ENCODE data around the gene GLI1.
"Not testable (repeated sequence)": the region's sequence is repeated elsewhere in the genome, so short reads cannot be mapped to it uniquely, and the experiment has no call there.

Gene GLI1

DNA sequence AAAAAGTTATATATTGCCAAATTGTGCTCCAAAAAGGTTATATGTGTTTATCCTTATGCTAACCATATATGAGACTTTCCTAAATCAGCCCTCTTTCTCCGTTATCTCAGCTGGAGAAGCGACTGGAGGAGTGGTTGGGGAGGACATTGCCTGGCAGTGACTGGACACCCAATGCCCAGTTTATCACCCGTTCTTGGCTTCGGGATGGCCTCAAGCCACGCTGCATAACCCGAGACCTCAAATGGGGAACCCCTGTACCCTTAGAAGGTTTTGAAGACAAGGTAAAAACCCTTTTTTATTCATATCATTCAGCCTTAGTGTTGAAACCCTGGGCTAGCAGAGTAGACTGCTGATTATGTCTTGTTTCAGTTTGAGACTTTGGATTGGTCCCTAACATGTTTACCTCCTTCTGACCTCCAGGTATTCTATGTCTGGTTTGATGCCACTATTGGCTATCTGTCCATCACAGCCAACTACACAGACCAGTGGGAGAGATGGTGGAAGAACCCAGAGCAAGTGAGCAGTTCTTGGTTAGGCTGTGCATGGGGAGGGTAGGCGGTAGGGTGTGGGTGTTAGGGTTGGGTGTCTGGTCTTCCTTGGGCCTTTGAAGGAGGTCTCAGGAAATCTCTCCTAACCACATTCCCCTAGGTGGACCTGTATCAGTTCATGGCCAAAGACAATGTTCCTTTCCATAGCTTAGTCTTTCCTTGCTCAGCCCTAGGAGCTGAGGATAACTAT, 52.2 kb downstream of the GLI1 start:
- Histone ChIP-seq H3K4me1 (ENCODE audit: insufficient read depth, low read length) (0 out of 2 replicates have a peak, but pooled peaks cover under 1% of the 10 kb centered on the region), H2AFZ (ENCODE audit: low read depth, low read length) (no peak overlapping the region), H3K79me2 (ENCODE audit: insufficient read depth, low read length) (peaks cover 28% of the 10 kb centered on the region), H3K9me3 (ENCODE audit: insufficient read depth, low read length, severe bottlenecking) (no peaks in the 10 kb centered on the region), H3K27ac (ENCODE audit: low read length) (no peak overlapping the region), H3K36me3 (ENCODE audit: insufficient read depth, low read length) (peaks cover 81% of the 10 kb centered on the region), H3K4me2 (ENCODE audit: insufficient read depth, low read length) (no peak overlapping the region), H3K4me3 (ENCODE audit: low read depth in 1 of 2, low read length in 2 of 2) (no peak overlapping the region), H4K20me1 (ENCODE audit: insufficient read depth, low read length) (peaks cover 34% of the 10 kb centered on the region; the same call in 1 of the 2 replicates), H3K9ac (ENCODE audit: low read depth, low read length) (no peak overlapping the region), H3K27me3 (ENCODE audit: insufficient read depth, low read length, poor library complexity) (no peaks in the 10 kb centered on the region)
- TF ChIP-seq EZH2 (IDR thresholded peaks at IDR 0.05; ENCODE audit: borderline replicate concordance, low read depth, low read length, severe bottlenecking): no peak
- TF ChIP-seq, protein P1, sequence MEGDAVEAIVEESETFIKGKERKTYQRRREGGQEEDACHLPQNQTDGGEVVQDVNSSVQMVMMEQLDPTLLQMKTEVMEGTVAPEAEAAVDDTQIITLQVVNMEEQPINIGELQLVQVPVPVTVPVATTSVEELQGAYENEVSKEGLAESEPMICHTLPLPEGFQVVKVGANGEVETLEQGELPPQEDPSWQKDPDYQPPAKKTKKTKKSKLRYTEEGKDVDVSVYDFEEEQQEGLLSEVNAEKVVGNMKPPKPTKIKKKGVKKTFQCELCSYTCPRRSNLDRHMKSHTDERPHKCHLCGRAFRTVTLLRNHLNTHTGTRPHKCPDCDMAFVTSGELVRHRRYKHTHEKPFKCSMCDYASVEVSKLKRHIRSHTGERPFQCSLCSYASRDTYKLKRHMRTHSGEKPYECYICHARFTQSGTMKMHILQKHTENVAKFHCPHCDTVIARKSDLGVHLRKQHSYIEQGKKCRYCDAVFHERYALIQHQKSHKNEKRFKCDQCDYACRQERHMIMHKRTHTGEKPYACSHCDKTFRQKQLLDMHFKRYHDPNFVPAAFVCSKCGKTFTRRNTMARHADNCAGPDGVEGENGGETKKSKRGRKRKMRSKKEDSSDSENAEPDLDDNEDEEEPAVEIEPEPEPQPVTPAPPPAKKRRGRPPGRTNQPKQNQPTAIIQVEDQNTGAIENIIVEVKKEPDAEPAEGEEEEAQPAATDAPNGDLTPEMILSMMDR (IDR thresholded peaks at IDR 0.05; ENCODE audit: borderline replicate concordance, extremely low read depth, low read length, poor library complexity, severe bottlenecking): no peak
- ATAC-seq (ENCODE audit: insufficient read depth, low read depth) (no peak), DNase-seq (no peak)

DNA sequence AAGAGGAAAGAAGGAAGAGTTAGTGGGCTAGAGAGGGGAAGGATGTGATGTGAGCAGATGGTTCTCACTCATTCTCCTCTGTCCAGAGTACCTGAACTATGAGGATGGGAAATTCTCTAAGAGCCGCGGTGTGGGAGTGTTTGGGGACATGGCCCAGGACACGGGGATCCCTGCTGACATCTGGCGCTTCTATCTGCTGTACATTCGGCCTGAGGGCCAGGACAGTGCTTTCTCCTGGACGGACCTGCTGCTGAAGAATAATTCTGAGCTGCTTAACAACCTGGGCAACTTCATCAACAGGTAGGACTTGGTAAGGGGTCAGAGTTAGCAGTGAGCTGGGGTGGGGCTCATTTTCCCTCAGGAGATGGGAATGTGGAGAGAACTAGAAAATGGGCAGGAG, 53.1 kb downstream of the GLI1 start:
- DNase-seq: no peak
- peaks cover 9% of the 10 kb centered on the region for H3K4me1 ChIP-seq (ENCODE audit: insufficient read depth, low read length)
- no peaks in the 10 kb centered on the region for H3K27me3 ChIP-seq (ENCODE audit: insufficient read depth, low read length, poor library complexity)
- peaks cover 90% of the 10 kb centered on the region for H3K36me3 ChIP-seq (ENCODE audit: insufficient read depth, low read length)
- H3K4me2 ChIP-seq (ENCODE audit: insufficient read depth, low read length): no peak overlapping the region
- no peak overlapping the region for H2AFZ ChIP-seq (ENCODE audit: low read depth, low read length)
- H3K9ac ChIP-seq (ENCODE audit: low read depth, low read length): no peak overlapping the region
- H3K9me3 ChIP-seq (ENCODE audit: insufficient read depth, low read length, severe bottlenecking): no peaks in the 10 kb centered on the region
- ATAC-seq (ENCODE audit: insufficient read depth, low read depth): no peak
- TF ChIP-seq, protein P1 (IDR thresholded peaks at IDR 0.05; ENCODE audit: borderline replicate concordance, extremely low read depth, low read length, poor library complexity, severe bottlenecking): no peak
- TF ChIP-seq EZH2 (IDR thresholded peaks at IDR 0.05; ENCODE audit: borderline replicate concordance, low read depth, low read length, severe bottlenecking): no peak
- H3K4me3 ChIP-seq (ENCODE audit: low read depth in 1 of 2, low read length in 2 of 2): no peak overlapping the region
- H3K79me2 ChIP-seq (ENCODE audit: insufficient read depth, low read length): peaks cover 37% of the 10 kb centered on the region
- H4K20me1 ChIP-seq (ENCODE audit: insufficient read depth, low read length): peaks cover 42% of the 10 kb centered on the region; the same call in 1 of the 2 replicates
- H3K27ac ChIP-seq (ENCODE audit: low read length): no peak overlapping the region

DNA sequence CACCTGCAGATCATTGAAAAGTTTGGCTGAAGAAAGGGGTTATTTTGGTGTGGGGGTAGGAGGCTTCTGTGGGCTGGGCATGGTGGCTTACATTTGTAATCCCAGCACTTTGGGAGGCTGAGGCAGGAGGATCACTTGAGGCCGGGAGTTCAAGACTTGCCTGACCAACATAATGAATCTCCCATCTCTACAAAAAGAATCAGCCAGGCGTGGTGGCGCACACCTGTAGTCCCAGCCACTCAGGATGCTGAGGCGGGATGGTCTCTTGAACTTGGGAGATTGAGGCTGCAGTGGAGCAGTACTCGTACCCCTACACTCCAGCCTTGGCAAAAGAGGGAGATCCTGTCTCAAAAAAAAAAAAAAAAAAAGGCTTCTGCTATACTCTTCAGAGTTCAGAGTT, 53.7 kb downstream of the GLI1 start:
- peaks cover 43% of the 10 kb centered on the region for H3K79me2 ChIP-seq (ENCODE audit: insufficient read depth, low read length)
- ATAC-seq (ENCODE audit: insufficient read depth, low read depth): no peak

DNA sequence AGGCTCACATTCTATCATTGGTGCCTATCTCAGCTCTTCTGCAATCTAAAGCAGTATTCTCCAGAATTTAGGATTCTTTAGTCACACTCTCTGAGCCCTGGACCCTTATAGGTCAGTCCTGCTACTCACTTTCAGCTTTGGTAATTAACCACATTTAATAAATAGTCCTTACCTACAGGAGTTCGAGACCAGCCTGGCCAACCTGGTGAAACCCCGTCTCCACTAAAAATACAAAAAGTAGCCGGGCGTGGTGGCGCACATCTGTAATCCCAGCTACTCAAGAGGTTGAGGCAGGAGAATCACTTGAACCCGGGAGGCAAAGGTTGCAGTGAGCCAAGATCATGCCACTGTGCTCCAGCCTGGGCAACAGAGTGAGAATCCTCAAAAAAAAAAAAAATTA, 54.1 kb downstream of the GLI1 start:
- H3K4me2 ChIP-seq (ENCODE audit: insufficient read depth, low read length); H3K9ac ChIP-seq (ENCODE audit: low read depth, low read length); H3K9me3 ChIP-seq (ENCODE audit: insufficient read depth, low read length, severe bottlenecking); H2AFZ ChIP-seq (ENCODE audit: low read depth, low read length); ATAC-seq (ENCODE audit: insufficient read depth, low read depth); H3K27ac ChIP-seq (ENCODE audit: low read length); H3K27me3 ChIP-seq (ENCODE audit: insufficient read depth, low read length, poor library complexity); H3K4me3 ChIP-seq (ENCODE audit: low read depth in 1 of 2, low read length in 2 of 2); DNase-seq: not testable (repeated sequence)
- Histone ChIP-seq H4K20me1 (ENCODE audit: insufficient read depth, low read length) (peaks cover 49% of the 10 kb centered on the region; the same call in 1 of the 2 replicates), H3K36me3 (ENCODE audit: insufficient read depth, low read length) (peaks cover 96% of the 10 kb centered on the region), H3K79me2 (ENCODE audit: insufficient read depth, low read length) (peaks cover 47% of the 10 kb centered on the region), H3K4me1 (ENCODE audit: insufficient read depth, low read length) (peaks cover 19% of the 10 kb centered on the region)

More for the DNA sequence above, 53.7 kb downstream of the GLI1 start:
- no peak for DNase-seq
- no peak overlapping the region for H3K9ac ChIP-seq (ENCODE audit: low read depth, low read length)
- H3K4me1 ChIP-seq (ENCODE audit: insufficient read depth, low read length): peaks cover 15% of the 10 kb centered on the region
- no peak overlapping the region for H3K27ac ChIP-seq (ENCODE audit: low read length)
- peaks cover 46% of the 10 kb centered on the region; the same call in 1 of the 2 replicates for H4K20me1 ChIP-seq (ENCODE audit: insufficient read depth, low read length)
- no peak for TF ChIP-seq EZH2 (IDR thresholded peaks at IDR 0.05; ENCODE audit: borderline replicate concordance, low read depth, low read length, severe bottlenecking)
- TF ChIP-seq, protein P1 (IDR thresholded peaks at IDR 0.05; ENCODE audit: borderline replicate concordance, extremely low read depth, low read length, poor library complexity, severe bottlenecking): no peak
- no peak overlapping the region for H3K4me2 ChIP-seq (ENCODE audit: insufficient read depth, low read length)
- no peaks in the 10 kb centered on the region for H3K27me3 ChIP-seq (ENCODE audit: insufficient read depth, low read length, poor library complexity)
- H3K36me3 ChIP-seq (ENCODE audit: insufficient read depth, low read length): peaks cover 96% of the 10 kb centered on the region
- no peaks in the 10 kb centered on the region for H3K9me3 ChIP-seq (ENCODE audit: insufficient read depth, low read length, severe bottlenecking)
- no peak overlapping the region for H2AFZ ChIP-seq (ENCODE audit: low read depth, low read length)
- no peak overlapping the region for H3K4me3 ChIP-seq (ENCODE audit: low read depth in 1 of 2, low read length in 2 of 2)

DNA sequence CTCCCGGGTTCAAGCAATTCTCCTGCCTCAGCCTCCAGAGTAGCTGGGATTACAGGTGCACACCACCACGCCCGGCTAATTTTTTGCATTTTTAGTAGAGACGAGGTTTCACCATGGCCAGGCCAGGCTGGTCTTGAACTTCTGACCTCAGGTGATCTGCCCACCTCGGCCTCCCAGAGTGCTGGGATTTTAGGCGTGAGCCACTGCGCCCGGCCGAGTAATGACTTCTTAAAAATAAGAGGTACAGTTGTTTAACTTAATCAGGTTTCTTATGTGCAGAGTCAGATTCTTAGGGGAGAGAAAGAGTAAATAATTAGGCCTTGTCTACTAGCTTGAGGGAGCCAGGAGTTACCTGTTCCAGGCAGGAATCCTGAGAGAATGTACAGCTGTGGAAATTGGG, 54.7 kb downstream of the GLI1 start:
- peaks cover 49% of the 10 kb centered on the region for H3K79me2 ChIP-seq (ENCODE audit: insufficient read depth, low read length)
- not testable (repeated sequence) for H3K27ac ChIP-seq (ENCODE audit: low read length); H3K4me3 ChIP-seq (ENCODE audit: low read depth in 1 of 2, low read length in 2 of 2); H3K27me3 ChIP-seq (ENCODE audit: insufficient read depth, low read length, poor library complexity); H3K9ac ChIP-seq (ENCODE audit: low read depth, low read length); H3K9me3 ChIP-seq (ENCODE audit: insufficient read depth, low read length, severe bottlenecking); H3K4me2 ChIP-seq (ENCODE audit: insufficient read depth, low read length); ATAC-seq (ENCODE audit: insufficient read depth, low read depth); H2AFZ ChIP-seq (ENCODE audit: low read depth, low read length); DNase-seq
- peaks cover 25% of the 10 kb centered on the region for H3K4me1 ChIP-seq (ENCODE audit: insufficient read depth, low read length)
- peaks cover 54% of the 10 kb centered on the region; the same call in 1 of the 2 replicates for H4K20me1 ChIP-seq (ENCODE audit: insufficient read depth, low read length)
- H3K36me3 ChIP-seq (ENCODE audit: insufficient read depth, low read length): peaks cover 96% of the 10 kb centered on the region
